Vagina (tissue), 2 donors: ENCODE data around the gene ZBTB16.

Experiments used
- POLR2A ChIP-seq, 2 donors: fragments of 450-650 bp; IDR thresholded peaks; one replicate each; pipeline ENCODE4 v1.6.1; 2017; ENCODE audit warnings: antibody characterized with exemption in 2 of 2, mild to moderate bottlenecking in 2 of 2, moderate library complexity in 2 of 2
- TF ChIP-seq, protein P1 (sequence below), 3 experiments: fragments of 450-650 bp in 2 of 3; fragments of 200-600 bp in 1 of 3; sonication (generic) in 1 of 3; IDR thresholded peaks; one replicate each; pipeline ENCODE4 v1.5.1; 2017 to 2019; ENCODE audit warnings: antibody characterized with exemption in 3 of 3, mild to moderate bottlenecking in 2 of 3, moderate library complexity in 2 of 3

- no peak for TF ChIP-seq POLR2A (IDR thresholded peaks at IDR 0.05)
- TF ChIP-seq, protein P1, sequence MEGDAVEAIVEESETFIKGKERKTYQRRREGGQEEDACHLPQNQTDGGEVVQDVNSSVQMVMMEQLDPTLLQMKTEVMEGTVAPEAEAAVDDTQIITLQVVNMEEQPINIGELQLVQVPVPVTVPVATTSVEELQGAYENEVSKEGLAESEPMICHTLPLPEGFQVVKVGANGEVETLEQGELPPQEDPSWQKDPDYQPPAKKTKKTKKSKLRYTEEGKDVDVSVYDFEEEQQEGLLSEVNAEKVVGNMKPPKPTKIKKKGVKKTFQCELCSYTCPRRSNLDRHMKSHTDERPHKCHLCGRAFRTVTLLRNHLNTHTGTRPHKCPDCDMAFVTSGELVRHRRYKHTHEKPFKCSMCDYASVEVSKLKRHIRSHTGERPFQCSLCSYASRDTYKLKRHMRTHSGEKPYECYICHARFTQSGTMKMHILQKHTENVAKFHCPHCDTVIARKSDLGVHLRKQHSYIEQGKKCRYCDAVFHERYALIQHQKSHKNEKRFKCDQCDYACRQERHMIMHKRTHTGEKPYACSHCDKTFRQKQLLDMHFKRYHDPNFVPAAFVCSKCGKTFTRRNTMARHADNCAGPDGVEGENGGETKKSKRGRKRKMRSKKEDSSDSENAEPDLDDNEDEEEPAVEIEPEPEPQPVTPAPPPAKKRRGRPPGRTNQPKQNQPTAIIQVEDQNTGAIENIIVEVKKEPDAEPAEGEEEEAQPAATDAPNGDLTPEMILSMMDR (IDR thresholded peaks at IDR 0.05) = no peak
These were observed 34.1 kb upstream of the ZBTB16 start for GRCh38 chr11:114025329-114025907.
